H9 (cell line): Measurements from ENCODE around the gene PITPNM3. TPM values are rescaled to one million over a fixed set of nuclear protein-coding genes. Genes with fewer than 3 reads are reported as not detected.

Experiments used
- DNase-seq: peaks from one replicate; pipeline ENCODE4 v3.0.0-alpha.2; 2017
- H2AFZ ChIP-seq: one replicate; pipeline ENCODE4 v1.6.1; 2013; ENCODE audit warnings: mild to moderate bottlenecking, low read length, control low read depth, moderate library complexity
- H2AK5ac ChIP-seq: 2 replicates; pipeline ENCODE4 v1.6.1; 2013; ENCODE audit warnings: low read length, control low read depth, mixed read lengths; ENCODE audit not compliant: insufficient read length
- H2BK120ac ChIP-seq: one replicate; pipeline ENCODE4 v1.6.1; 2013; ENCODE audit warnings: low read depth, mild to moderate bottlenecking, low read length, control low read depth, inconsistent platforms; ENCODE audit not compliant: poor library complexity, severe bottlenecking
- H2BK12ac ChIP-seq: 2 replicates; pipeline ENCODE4 v1.6.1; 2013; ENCODE audit warnings: low read length, control low read depth, mixed read lengths, low read depth; ENCODE audit not compliant: insufficient read length
- H2BK15ac ChIP-seq: 2 replicates; pipeline ENCODE4 v1.6.1; 2013; ENCODE audit warnings: low read depth, low read length, control low read depth
- H2BK20ac ChIP-seq: one replicate; pipeline ENCODE4 v1.6.1; 2013; ENCODE audit warnings: low read depth, mild to moderate bottlenecking, low read length, control low read depth, inconsistent platforms; ENCODE audit not compliant: poor library complexity, severe bottlenecking
- H2BK5ac ChIP-seq: 2 replicates; pipeline ENCODE4 v1.6.1; 2013; ENCODE audit warnings: low read length, control low read depth, mixed read lengths; ENCODE audit not compliant: insufficient read length
- H3K14ac ChIP-seq: 2 replicates; pipeline ENCODE4 v1.6.1; 2013; ENCODE audit warnings: low read length, control low read depth; ENCODE audit not compliant: insufficient read depth
- H3K18ac ChIP-seq: 2 replicates; pipeline ENCODE4 v1.6.1; 2013; ENCODE audit warnings: low read depth, mild to moderate bottlenecking, mixed read lengths, low read length, control low read depth; ENCODE audit not compliant: insufficient read length
- H3K23ac ChIP-seq: 2 replicates; pipeline ENCODE4 v1.6.1; 2013; ENCODE audit warnings: low read length, control low read depth, mixed read lengths, low read depth; ENCODE audit not compliant: insufficient read length
- H3K23me2 ChIP-seq: 2 replicates; pipeline ENCODE4 v1.6.1; 2013; ENCODE audit warnings: low read depth, mild to moderate bottlenecking, mixed read lengths, low read length, control low read depth; ENCODE audit not compliant: insufficient read length, poor library complexity, severe bottlenecking
- H3K27ac ChIP-seq: 2 replicates; pipeline ENCODE4 v1.5.1; 2013; ENCODE audit warnings: low read length, control low read depth, mixed read lengths, low read depth; ENCODE audit not compliant: insufficient read length
- H3K27me3 ChIP-seq: 2 replicates; pipeline ENCODE4 v1.6.1; 2013; ENCODE audit warnings: low read length, control low read depth, inconsistent platforms; ENCODE audit not compliant: insufficient read depth
- H3K4ac ChIP-seq: 2 replicates; pipeline ENCODE4 v1.6.1; 2013; ENCODE audit warnings: low read depth, mild to moderate bottlenecking, control low read depth, inconsistent platforms, low read length, moderate library complexity
- H3K4me1 ChIP-seq: 2 replicates; pipeline ENCODE4 v1.6.1; 2013; ENCODE audit warnings: low read length, control low read depth, inconsistent platforms; ENCODE audit not compliant: insufficient read depth
- H3K4me2 ChIP-seq: 2 replicates; pipeline ENCODE4 v1.6.1; 2013; ENCODE audit warnings: low read length, control low read depth, mixed read lengths; ENCODE audit not compliant: insufficient read length, insufficient read depth
- H3K56ac ChIP-seq: 2 replicates; pipeline ENCODE4 v1.6.1; 2013; ENCODE audit warnings: low read depth, mild to moderate bottlenecking, mixed read lengths, low read length, control low read depth; ENCODE audit not compliant: insufficient read length
- H3K79me1 ChIP-seq: 2 replicates; pipeline ENCODE4 v1.6.1; 2013; ENCODE audit warnings: low read depth, mild to moderate bottlenecking, moderate library complexity, low read length, control low read depth, inconsistent platforms; ENCODE audit not compliant: insufficient read depth, poor library complexity, severe bottlenecking
- H3K79me2 ChIP-seq: 2 replicates; pipeline ENCODE4 v1.6.1; 2013; ENCODE audit warnings: low read length, control low read depth, inconsistent platforms; ENCODE audit not compliant: insufficient read depth
- H3K9ac ChIP-seq: 2 replicates; pipeline ENCODE4 v1.6.1; 2013; ENCODE audit warnings: low read length, control low read depth, mixed read lengths; ENCODE audit not compliant: insufficient read length; ENCODE audit errors: extremely low read depth
- H3K9me3 ChIP-seq: one replicate; pipeline ENCODE4 v1.6.1; 2013; ENCODE audit warnings: low read depth, low read length, inconsistent platforms; ENCODE audit not compliant: control insufficient read depth
- H3T11ph ChIP-seq: one replicate; pipeline ENCODE4 v1.6.1; 2013; ENCODE audit warnings: mild to moderate bottlenecking, low read length, control low read depth, inconsistent platforms
- H4K20me1 ChIP-seq: one replicate; pipeline ENCODE4 v1.6.1; 2013; ENCODE audit not compliant: control insufficient read depth, insufficient read length, insufficient read depth
- H4K5ac ChIP-seq: 2 replicates; pipeline ENCODE4 v1.6.1; 2013; ENCODE audit warnings: low read depth, mild to moderate bottlenecking, mixed read lengths, low read length, control low read depth; ENCODE audit not compliant: insufficient read length
- H4K8ac ChIP-seq: replicated peaks from 2 replicates; pipeline ENCODE4 v1.6.1; 2013; ENCODE audit warnings: low read length, control low read depth, mixed read lengths, low read depth; ENCODE audit not compliant: insufficient read length
- H4K91ac ChIP-seq: 2 replicates; pipeline ENCODE4 v1.6.1; 2013; ENCODE audit warnings: low read depth, mild to moderate bottlenecking, moderate library complexity, mixed read lengths, low read length, control low read depth; ENCODE audit not compliant: insufficient read length
- H3K27ac Mint-ChIP-seq, 3 experiments: 2 replicates in 2 of 3; 3 replicates in 1 of 3; pipeline ENCODE4 v1.8.0; 2020 to 2021; ENCODE audit warnings: mixed read lengths in 3 of 3, mild to moderate bottlenecking in 1 of 3, moderate library complexity in 1 of 3
- H3K27me3 Mint-ChIP-seq: 2 replicates; pipeline ENCODE4 v1.8.0; 2021; ENCODE audit warnings: low read depth, mild to moderate bottlenecking, moderate library complexity, mixed read lengths
- H3K36me3 Mint-ChIP-seq, 3 experiments: 2 replicates in 2 of 3; 3 replicates in 1 of 3; pipeline ENCODE4 v1.8.0; 2020 to 2021; ENCODE audit warnings: low read depth in 3 of 3, mixed read lengths in 3 of 3; ENCODE audit not compliant: insufficient read depth in 1 of 3
- H3K4me1 Mint-ChIP-seq, 2 experiments: 2 replicates each; pipeline ENCODE4 v1.8.0; 2020; ENCODE audit warnings: mixed read lengths in 2 of 2
- H3K4me3 Mint-ChIP-seq, 2 experiments: 2 replicates in 1 of 2; 3 replicates in 1 of 2; pipeline ENCODE4 v1.8.0; 2020 to 2021; ENCODE audit warnings: mild to moderate bottlenecking in 2 of 2, mixed read lengths in 2 of 2, moderate library complexity in 1 of 2
- H3K9me3 Mint-ChIP-seq, 2 experiments: 2 replicates in 1 of 2; 3 replicates in 1 of 2; pipeline ENCODE4 v1.8.0; 2020; ENCODE audit warnings: mild to moderate bottlenecking in 2 of 2, mixed read lengths in 2 of 2, moderate library complexity in 1 of 2
- CTCF ChIP-seq: fragments of 200-600 bp; sonication (generic); conservative IDR thresholded peaks from 3 replicates; pipeline ENCODE4 v1.8.0; 2021; ENCODE audit warnings: antibody characterized with exemption, mild to moderate bottlenecking
- WGBS: extraction: QIAGEN DNeasy Blood & Tissue Kit; methylation state at CpG from one replicate; pipeline ENCODE4 v1.1.7; 2013; ENCODE audit warnings: missing lambda C conversion rate, low lambda C conversion rate, mixed read lengths; ENCODE audit not compliant: insufficient read length; ENCODE audit errors: extremely low coverage; 5-methylcytosine and 5-hydroxymethylcytosine counted together
- total RNA-seq: library from RNA; stranded (reverse); gene quantifications from 2 replicates; pipeline ENCODE4 v1.2.1, GENCODE V29; 2021

The PITPNM3 gene
- total RNA-seq, 1 experiment from 2014 or later, result 3.4 TPM

GRCh38 chr17:6514371-6514770 lies 42.0 kb downstream of the PITPNM3 start:
- no peak overlapping the region for H4K5ac ChIP-seq
- H3K27me3 Mint-ChIP-seq, result peaks cover 4% of the 10 kb centered on the region

More at GRCh38 chr17:6514371-6514770, 42.0 kb downstream of the PITPNM3 start:
- H2BK20ac ChIP-seq, result no peak overlapping the region
- H3K4me2 ChIP-seq, result no peak overlapping the region
- no peak overlapping the region for H3K18ac ChIP-seq
- H2AK5ac ChIP-seq, result no peak overlapping the region
- H3K27me3 ChIP-seq, result no peaks in the 10 kb centered on the region
- H3K9me3 ChIP-seq, result no peaks in the 10 kb centered on the region
- Mint-ChIP-seq H3K36me3 (no peaks in the 10 kb centered on the region), H3K27ac (no peak overlapping the region), H3K9me3 (peaks cover 0 to 3% of the 10 kb centered on the region in 2 experiments; a peak in 2 of 5 replicates), H3K4me1 (no peaks in the 10 kb centered on the region), H3K4me3 (no peak overlapping the region)
- H2BK12ac ChIP-seq, result no peak overlapping the region
- no peak overlapping the region for H3T11ph ChIP-seq
- no peak overlapping the region for H3K23ac ChIP-seq
- H2BK15ac ChIP-seq, result no peak overlapping the region
- no peak overlapping the region for H3K56ac ChIP-seq
- no CpG with 5 or more reads among the region's 3 CpGs for WGBS
- no peaks in the 10 kb centered on the region for H3K4me1 ChIP-seq
- H3K79me2 ChIP-seq, result no peaks in the 10 kb centered on the region
- no peak for DNase-seq
- H3K79me1 ChIP-seq, result no peaks in the 10 kb centered on the region
- no peak overlapping the region for H3K14ac ChIP-seq
- no peaks in the 10 kb centered on the region for H4K20me1 ChIP-seq
- TF ChIP-seq CTCF, result no peak
- H4K8ac ChIP-seq, result no peak overlapping the region
- no peak overlapping the region for H2BK120ac ChIP-seq
- no peaks in the 10 kb centered on the region for H3K23me2 ChIP-seq
- no peak overlapping the region for H4K91ac ChIP-seq
- no peak overlapping the region for H2BK5ac ChIP-seq
- no peak overlapping the region for H3K27ac ChIP-seq
- no peak overlapping the region for H2AFZ ChIP-seq
- H3K9ac ChIP-seq, result no peak overlapping the region
- H3K4ac ChIP-seq, result no peak overlapping the region
